ENCODE data around the gene SFXN3.
A peak's percentile ranks its signal among the peaks of the same experiment; 100 is the strongest.

The SFXN3 gene

DNA sequence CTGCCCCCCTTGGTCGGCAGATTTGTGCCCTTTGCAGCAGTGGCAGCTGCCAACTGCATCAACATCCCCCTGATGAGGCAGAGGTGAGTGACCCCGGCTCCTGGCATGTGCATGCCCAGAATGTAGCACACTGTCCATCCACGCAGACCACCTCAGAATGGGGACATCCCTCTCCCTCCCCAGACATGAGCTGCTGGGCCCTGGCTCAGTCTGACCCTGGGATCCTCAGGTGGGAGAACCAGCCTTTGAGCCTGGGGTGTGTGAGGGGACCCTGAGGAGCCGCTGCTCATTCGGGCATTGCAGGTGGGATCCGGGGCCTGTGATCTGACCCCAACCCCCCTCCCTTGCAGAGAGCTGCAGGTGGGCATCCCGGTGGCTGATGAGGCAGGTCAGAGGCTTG, 5.7 kb downstream of the SFXN3 start:
- no peak for DNase-seq

DNA sequence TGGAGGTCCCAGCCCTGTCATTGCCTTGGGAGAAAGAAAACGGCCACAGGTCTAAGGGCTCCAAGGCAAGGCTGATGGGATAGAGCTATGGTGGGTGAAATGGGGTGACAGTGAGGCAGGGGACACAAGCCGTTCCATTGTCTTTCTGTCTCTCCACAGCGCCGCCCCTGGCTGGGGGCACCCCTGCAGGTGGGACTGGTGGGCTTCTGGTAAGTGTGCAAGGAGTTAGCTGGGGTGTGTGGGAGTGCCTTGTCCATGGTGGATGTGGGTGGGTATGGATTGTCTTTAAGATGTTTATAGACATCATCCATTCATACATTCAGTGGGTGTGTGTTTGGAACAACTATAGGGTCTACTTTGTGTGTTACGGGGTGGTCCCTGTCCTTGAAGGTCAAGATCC, 7.5 kb downstream of the SFXN3 start:
- DNase-seq = no peak

DNA sequence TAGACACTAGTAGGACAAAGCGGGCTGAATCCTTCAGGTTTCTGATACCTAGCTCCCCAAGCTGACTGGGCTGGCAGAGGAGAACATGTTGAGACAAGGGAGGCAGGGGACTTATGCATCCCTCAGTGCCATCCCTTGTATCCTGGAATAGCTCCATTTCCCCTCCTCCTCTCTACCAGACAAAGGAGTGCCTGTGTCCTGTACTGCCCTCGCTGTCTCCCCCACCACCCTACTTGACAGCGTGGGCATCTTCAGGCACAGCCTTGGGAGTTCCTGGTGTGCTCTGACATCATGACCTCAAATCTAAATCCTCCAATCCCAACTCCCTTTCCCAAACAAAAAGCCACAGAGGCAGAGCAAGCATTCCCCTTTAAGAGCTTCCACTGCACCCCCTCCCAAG, 9.0 kb downstream of the SFXN3 start:
- DNase-seq = no peak

DNA sequence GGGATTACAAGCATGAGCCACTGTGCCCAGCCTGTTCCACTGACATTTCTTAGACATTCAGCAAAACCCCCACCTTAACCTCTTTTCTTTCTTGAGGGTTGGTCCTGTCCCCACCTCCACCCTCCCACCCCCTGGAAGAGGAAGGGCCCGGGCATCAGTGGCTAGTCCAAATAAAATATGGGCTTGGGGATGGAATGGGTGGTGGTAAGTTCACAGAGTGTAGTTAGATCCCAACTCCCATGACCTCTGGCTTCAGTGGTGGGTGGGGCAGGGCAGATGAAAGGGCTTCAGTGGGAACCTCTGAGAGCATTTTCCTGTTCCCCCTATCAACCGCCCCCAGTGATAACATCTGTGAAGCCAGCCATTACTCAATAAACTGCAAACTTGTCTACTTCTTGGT, 9.8 kb downstream of the SFXN3 start:
- no peak for DNase-seq

DNA sequence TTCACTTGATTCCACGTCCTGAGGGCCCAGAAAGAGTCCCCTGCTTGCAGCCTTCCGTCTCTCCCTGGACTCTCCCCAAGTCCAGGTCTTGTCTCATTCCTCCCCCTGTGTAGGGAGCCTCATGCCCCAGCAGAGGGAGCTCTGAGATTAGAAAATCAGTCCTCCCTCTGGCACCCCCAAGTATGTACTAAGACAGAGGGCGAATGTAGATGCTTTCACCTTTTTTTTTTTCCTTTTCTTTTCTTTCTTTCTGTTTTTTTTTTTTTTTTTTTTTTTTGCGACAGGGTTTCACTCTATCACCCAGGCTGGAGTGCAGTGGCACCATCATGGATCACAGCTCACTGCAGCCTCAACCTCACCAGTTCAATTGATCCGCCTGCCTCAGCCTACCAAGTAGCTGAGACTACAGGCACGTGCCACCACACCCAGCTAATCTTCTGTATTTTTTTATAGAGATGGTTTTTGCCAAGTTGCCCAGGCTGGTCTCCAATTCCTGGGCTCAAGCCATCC, 10.3 kb downstream of the SFXN3 start:
- peak; percentile 60 to 67 for DNase-seq

DNA sequence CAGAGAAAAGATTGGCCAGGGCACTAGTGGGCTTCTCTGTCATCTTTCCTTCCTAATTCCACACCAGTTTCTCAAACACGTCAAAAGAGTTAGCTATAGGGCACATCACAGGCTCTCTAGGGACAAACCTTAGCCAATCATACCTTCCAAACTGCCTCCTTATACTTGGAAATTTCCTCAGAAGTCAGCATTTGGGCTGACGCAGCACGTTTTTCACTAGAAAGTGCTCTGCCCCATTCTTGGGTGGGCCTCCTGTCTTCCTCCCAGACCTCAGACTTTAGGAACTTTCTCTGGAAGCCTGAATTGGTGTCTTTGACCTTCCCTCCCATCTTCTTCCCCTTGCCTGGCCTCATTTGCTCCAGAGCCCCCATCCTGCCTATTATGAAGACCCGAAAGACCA, 11.1 kb downstream of the SFXN3 start:
- DNase-seq = no peak

DNA sequence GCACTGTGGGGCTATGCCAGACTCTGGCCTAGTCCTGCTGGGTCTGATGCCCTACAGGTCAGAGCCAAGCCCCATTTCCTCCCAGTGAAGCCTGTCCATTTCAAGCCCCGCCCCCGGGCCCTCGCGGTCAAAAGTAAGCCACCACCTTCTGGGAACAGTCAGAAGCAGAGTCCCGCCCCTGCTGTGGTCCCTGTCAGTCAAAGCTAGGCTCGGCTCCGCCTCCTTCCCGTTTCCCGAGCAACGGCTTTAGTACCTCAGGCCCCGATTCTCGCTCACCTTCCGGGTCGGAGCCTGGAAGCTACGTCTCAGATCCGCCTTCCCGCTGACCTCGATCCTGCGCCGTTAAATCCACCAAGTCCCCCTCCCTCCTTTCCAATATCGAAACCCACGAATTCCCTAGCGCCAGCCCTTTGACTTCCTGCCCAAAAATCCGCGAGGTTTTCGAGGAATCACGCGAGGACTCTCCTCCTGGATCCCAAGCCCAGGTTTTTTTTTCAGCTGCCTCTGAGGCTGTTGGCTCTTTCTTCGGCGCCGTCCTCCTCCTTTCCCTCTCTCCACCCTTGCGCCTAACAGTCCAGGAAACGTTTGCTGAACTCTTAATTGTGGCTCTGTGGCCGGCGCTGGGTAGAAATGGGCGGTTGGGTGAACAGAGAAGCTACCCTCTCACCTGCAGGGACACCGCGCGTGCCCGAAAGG, 11.8 kb downstream of the SFXN3 start:
- peak; percentile 81 to 90 for DNase-seq

DNA sequence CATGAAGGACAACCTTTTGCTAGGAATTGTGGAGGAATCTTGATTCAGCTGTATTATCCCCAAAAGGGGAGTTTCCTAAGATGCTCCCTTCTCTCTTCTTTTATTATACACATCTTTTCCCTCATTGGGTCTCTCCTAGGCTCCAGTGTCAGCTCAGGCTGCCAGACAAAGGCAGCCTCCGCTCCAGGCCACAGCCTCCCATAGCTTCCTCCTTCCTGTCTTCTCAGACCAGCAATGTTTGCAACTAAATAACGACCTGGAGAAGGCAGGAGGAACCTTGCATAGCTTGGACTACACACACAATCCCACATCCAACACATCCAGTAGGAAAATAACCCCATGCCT, 12.3 kb downstream of the SFXN3 start:
- peak in 1 of 2 experiments; percentile 10 for DNase-seq

DNA sequence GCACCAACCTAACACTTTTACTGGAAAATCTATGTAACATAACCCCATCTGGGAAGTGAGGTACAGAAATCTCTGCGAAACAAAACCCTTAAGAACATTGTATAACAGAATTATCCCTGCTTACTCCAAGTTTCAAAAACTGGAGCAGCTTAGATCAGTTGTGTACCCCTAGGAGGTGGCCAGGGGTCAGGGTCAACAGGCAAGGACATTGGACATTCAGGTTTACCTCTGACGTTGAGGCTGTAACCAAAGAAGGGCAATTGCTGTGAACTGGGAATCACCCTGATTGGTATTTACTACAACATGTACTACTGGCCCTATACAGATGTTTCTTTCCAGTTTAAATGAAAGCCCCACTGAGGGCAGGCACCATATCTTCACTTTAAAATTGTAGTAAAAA, 13.1 kb downstream of the SFXN3 start:
- no peak for DNase-seq

DNA sequence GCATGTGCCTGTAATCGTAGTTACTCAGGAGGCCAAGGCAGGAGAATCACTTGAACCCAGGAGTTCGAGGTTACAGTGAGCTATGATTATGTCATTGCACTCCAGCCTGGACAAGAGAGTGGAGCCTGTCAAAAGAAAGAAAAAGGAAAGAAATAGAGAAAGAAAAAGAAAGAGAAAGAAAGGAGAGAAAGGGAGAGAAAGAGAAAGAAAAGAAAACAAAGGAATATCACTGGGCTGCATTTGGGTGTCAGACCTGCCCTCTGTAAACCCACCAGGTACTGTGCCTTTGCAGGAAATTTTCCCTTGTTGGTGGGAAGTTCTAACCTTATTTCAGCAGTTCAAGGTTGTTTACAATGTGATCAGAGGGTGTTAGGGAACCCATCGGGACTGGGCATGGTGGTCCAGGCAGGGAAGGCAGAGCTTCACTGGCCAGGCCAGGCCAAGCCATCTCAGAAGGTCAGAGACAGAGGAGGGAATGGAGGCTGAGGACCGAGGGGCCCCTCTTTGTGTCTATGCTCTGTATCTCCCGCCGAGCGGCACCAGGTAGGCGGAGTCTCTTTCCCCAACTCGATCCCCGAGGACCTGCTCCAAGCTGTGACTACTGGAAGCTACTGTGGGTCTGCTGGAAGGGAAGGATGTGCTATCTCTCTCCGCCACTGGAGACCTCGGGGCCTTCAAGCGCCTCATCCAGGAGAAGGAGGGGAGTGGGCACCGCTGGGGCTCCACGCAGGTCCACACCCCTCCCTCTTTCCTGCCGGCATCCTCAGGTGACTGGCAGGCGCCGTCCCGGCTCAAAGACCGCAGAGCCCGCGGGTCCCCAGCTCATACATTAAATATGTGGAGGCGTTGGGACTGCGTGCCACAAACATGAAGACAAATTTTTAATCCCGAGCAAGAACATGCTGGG, 15.6 kb downstream of the SFXN3 start:
- no peak for DNase-seq

DNA sequence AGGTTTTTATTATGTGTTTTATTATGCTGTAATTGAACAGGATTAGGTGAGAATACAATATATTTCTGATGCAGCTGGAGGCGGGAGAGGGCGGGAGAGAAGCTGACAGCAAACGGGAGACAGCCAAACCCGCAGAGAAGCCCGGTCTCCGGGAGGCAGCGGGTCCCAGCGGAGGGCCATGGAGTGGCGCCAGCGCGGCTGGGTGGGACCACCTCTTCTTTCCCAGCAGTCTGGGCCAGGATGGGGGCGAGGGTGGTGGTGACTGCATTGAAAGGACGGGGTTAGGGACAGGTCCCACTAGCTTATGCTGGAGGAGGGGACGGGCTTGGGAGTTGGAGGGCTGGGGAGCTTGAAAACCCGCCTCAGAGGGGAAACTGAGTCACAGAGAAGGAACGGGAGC, 16.2 kb downstream of the SFXN3 start:
- DNase-seq = no peak

DNA sequence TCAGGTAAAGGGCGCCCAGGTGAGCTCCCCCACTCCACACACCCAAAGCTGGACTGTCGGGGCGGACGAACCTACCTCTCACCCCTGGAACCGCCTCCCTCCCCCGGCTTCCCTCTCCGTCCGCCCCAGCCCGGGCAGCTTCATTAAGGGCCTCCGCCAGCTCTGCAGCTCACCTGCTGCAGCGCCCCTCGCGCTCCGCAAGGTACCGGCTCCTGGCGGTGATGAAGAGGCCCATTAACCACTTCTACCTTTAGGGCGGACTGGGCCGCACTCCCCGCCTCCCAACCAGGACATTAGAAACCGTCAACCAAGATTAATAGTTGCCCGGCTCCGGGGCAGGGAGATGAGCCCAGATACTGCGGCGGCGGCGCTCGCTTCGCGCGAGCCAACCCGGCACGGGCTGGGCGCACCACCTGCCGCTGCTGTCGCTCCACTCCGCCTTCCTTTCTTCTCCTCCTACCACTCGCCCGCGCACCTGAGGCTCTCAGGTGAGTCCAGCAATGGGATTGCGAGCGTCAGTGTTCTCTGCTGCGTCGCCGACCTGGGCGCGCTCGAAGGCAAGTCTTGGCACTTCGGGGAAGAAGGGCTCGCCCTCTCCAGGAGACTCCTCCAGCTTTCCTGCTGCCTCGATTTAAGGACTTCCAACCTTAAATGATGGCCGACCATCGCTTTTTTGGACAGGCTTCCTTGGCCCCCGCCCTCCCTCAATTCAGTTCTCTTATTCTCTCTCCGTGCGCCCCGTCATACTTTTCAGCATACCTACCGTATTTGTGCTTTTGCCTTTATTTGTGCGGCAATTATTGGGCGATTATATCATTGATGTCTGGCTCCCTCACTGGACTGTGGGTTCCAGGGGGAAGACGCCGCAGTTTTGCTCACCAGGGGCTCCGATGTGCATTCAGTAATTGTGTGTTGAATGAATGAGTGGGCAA, 17.2 kb downstream of the SFXN3 start:
- peak; percentile 57 to 67 for DNase-seq

DNA sequence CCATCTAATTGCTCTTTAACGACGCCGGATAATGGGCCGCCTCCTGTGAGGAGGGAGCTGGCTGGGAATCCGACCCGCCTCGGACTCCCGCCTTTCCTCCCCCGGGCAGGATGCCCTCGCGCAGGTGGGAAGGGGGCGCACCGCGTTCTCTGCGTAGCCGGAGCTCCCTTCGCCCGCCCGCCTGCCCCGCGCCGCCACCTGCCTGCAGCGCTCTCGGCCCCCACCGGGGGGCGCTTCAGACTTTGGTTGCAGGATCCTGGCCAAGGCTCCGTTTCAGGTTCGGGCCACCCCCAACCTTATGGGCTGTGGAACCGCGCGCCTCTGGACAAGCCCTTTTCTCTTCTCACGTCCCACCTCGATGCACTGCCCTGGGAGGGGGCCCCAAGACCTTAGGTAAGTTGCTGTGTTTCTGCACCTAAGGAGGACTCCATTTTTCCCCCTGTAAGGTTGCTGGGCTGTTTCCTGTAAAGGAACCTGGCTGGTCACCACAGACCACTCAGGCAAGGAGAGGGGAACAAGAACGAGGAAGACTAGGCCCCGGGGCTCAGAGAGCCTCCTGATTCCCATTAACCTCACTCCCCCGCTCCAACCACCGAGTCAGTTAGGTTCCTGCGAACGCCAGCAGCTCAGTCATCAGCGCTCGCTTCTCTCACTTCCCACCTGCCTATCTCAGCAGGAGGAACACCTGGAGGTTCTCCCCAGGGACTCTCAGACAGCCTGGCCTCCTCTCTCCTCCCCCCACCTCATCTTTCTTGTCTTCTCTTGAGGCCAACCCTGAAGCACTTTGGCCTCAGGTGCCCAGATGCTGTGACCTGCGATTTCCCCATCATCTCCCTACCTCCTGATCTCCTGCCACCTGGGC, 19.4 kb downstream of the SFXN3 start:
- peak; percentile 61 to 76 for DNase-seq

DNA sequence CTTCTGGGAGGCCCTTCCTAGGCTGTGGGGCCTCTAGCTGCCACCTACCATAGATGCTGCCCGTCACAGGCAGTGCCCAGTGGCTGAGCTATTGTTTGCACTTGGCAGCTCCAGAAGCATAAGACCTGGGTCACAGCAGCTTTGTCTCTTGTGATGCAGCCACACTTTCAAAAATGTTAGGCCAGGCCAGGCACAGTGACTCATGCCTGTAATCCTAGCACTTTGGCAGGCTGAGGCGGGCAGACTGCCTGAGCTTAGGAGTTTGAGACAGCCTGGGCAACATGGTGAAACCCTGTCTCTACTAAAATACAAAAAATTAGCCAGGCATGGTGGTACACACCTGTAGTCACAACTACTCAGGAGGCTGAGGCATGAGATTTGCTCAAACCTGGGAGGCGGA, 21.3 kb downstream of the SFXN3 start:
- DNase-seq = no peak

DNA sequence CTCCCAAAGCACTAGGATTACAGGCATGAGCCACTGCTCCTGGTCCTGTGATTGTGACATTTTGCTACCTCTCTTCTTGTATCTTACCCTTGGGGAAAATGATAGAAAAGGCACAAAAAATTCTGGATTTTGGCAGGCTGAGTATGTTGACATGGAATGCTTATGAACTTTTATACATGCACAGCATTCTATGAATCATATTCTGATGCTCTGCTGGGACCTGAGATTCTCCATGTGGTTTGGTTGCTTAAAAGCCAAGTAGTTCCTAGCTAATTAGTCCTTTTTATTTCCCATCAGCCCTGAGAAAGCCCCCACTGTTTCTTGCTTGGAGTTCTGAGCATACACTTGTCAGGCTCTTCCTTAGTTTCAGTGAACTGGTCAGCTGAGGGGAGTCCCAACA, 22.5 kb downstream of the SFXN3 start:
- DNase-seq = no peak

DNA sequence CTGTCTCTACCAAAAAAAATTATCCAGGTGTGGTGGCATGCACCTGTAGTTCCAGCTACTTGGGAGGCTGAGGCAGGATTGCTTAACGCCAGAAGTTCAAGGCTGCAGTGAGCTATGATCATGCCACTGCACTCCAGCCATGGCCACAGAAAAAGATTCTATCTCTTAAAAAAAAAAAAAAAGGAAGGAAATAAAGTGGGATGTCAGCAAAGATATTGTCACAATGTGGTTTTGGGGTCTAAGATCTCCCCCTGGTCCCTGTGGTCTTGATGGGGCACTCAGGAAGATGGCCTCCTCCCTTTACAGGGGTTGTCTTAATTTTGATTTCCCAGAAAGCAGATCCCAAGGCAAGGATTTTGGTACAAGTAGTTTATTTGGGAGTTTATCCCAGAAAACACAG, 23.3 kb downstream of the SFXN3 start:
- DNase-seq = no peak

DNA sequence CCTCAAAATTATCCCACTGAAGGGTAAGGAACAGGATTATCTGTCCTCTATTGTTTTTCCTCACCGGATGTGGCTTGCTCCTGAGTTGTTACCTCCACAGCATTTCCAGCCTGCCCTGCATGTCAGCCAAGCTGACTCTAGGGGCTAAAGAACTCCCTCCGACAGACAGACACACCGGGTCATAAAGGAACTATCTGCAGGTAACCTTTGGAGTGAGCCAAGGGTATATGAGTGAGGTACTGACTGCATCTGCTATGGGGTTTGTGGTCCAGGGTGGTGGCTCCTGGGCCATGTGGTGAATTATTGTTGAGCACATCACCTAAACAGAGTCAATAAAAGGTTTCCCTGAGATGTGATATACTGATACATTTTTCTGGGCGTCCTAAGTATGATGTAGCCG, 23.8 kb downstream of the SFXN3 start:
- DNase-seq = no peak

DNA sequence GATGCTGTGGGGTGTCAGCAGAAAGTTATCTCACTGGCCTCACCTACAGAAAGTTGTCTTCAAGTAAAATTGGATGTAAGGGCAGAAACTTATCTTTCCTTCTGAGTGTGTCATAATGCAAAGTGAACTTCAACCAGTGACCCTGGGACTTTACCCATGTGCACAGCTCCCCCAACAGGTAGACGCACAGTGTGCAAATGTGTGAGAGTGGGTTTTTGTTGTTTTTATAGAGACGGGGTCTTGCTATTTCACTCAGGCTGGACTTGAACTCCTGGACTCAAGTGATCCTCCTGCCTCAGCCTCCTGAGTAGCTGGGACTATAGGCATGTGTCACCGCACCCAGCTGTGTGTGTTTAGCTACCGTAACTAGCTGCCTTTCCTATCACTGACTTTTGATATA, 24.4 kb downstream of the SFXN3 start:
- no peak for DNase-seq

DNA sequence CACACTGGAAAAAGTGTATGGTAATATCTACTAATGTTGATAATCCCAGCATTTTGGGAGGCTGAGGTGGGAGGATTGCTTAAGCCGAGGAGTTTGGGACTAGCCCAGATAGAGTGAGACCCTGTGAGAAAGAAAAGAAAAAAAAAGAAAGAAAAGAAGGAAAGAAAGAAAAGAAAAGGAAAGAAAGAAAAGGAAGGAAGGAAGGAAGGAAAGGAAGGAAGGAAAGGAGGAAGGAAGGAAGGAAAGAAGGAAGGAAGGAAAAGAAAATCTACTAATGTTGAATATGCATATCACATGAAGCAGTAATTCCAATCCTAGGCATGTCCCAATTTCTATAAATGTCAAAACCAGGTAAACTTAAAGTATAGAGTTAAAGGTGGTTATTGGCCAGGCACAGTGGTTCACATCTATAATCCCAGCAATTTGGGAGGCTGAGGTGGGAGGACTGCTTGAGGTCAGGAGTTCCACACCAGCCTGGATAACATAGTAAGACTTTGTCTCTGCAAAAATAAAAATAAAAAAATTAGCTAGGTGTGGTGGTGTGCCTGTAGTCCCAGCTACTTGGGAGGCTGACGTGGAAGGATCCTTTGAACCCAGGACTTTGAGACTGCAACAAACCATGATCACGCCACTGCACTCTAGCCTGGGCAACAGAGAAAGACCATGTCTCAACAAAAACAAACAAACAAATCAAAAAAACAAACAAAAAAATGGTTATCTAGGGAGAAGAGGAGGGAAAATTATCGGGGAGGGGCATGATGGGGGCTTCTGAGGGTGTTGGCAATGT, 25.5 kb downstream of the SFXN3 start:
- DNase-seq = no peak

DNA sequence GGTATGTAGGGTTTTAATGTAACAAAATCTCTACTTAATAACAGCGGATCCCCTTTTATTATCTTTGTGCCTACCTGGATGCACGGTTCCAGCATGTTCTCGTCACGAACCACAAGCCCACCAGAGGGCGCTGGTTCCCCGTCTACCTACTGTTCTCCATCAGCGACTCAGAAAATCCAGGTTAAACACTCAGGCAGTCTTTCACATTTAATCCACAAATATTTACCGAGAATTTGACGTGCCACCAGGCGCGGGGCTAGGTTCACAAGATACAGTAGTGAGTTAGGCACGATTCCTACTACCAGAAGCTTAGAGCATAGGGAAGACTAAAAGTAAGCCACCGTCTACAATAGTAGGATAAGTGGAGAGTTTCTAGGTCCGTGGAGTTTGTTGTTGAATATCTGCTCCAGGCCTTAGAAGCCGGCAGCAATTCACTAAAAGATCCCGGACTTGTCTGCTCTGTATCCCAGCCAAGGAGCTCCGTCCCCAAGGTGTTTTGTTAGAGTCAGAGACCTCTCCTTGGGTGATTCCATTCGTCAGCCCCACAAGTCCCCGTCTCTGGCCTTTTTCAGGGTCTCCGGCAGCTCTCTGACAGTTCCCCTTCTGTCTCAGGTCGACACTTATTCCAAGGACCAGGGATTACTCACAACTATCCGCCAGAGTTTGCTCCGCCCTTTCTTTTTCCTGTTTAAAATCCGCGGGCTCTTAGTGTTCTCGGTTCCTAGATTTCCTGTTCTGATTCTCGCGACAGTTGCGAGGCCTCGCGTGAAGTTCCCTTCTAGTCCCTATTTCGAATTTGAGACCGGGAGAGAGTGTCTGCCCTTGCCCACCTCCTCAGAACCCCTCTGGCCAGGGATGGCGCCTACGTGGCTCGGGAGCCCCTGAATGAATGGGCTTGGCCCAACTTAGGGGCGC, 29.3 kb downstream of the SFXN3 start:
- DNase-seq = peak; percentile 87 to 89
